Measurements from ENCODE around the gene PRKCE.

GRCh38 chr2:45722477-45722876, 71.0 kb downstream of the PRKCE start:
- TF ChIP-seq CTCF (conservative IDR thresholded peaks at IDR 0.05; ENCODE audit: low read depth, low read length) (no peak), EZH2 (IDR thresholded peaks at IDR 0.05; ENCODE audit: borderline replicate concordance, low read depth, low read length, poor library complexity, severe bottlenecking) (no peak)
